Astrocyte of the cerebellum (primary cell): ENCODE measurements around the gene SEPTIN1.

ENCODE experiments used
- DNase-seq: peaks from one replicate; pipeline ENCODE4 v3.0.0-alpha.2; 2011; ENCODE audit warnings: low read depth
- H3K4me3 ChIP-seq: 2 replicates; pipeline ENCODE4 v1.5.1; 2011; ENCODE audit warnings: mild to moderate bottlenecking, low read depth, low read length, moderate library complexity
- CTCF ChIP-seq: IDR thresholded peaks from 2 replicates; pipeline ENCODE4 v1.5.1; 2012; ENCODE audit warnings: low read length, low read depth, moderate library complexity, mild to moderate bottlenecking; ENCODE audit errors: missing control alignments
- in situ Hi-C: cut with HindIII; loops from 2 replicates; pipeline ENCODE4 v1.10.0; 2017; ENCODE audit warnings: low sequenced_read_pairs

The SEPTIN1 gene

GRCh38 chr16:30358577-30358936 lies 23.8 kb downstream of the SEPTIN1 start:
- no peak overlapping the region for H3K4me3 ChIP-seq
- no peak for TF ChIP-seq CTCF
- in situ Hi-C loops: no loop called here
- DNase-seq: no peak

GRCh38 chr16:30357715-30358576 lies 24.4 kb downstream of the SEPTIN1 start:
- H3K4me3 ChIP-seq: no peak overlapping the region
- DNase-seq: no peak
- no peak for TF ChIP-seq CTCF
- in situ Hi-C loops: no loop called here

GRCh38 chr16:30357085-30357714 lies 25.2 kb downstream of the SEPTIN1 start:
- no peak overlapping the region for H3K4me3 ChIP-seq
- in situ Hi-C loops: no loop called here
- DNase-seq: no peak
- TF ChIP-seq CTCF: no peak

- no peak for DNase-seq
- no peak for TF ChIP-seq CTCF
- in situ Hi-C loops: no loop called here
- H3K4me3 ChIP-seq: peak overlapping the region; percentile 94
Measured at GRCh38 chr16:30356401-30357084, 25.8 kb downstream of the SEPTIN1 start.

- no peak for DNase-seq
- H3K4me3 ChIP-seq: peak overlapping the region; percentile 94
- no peak for TF ChIP-seq CTCF
- in situ Hi-C loops: no loop called here
Measured at GRCh38 chr16:30355954-30356308, 26.4 kb downstream of the SEPTIN1 start.

GRCh38 chr16:30355144-30355953 lies 27.0 kb downstream of the SEPTIN1 start, which contains the start of gene CD2BP2:
CD2BP2 (minus strand) TSS chr16:30355308; CDS start chr16:30354681, 627 bp downstream.
- in situ Hi-C loops: no loop called here
- no peak for TF ChIP-seq CTCF
- peak within 1 kb of the TSS; percentile 94 for H3K4me3 ChIP-seq
- DNase-seq: peak; percentile 99
